ENCODE results near the gene HSPB1. TPM values are rescaled to one million over a fixed set of nuclear protein-coding genes. Genes with fewer than 3 reads are reported as not detected.

The HSPB1 gene
- total and polyA plus RNA-seq, 2 of the 13 experiments (the other 11 are each of a cell fraction or from before 2014, with no cell fraction given): 21.0 to 38.6 TPM

DNA sequence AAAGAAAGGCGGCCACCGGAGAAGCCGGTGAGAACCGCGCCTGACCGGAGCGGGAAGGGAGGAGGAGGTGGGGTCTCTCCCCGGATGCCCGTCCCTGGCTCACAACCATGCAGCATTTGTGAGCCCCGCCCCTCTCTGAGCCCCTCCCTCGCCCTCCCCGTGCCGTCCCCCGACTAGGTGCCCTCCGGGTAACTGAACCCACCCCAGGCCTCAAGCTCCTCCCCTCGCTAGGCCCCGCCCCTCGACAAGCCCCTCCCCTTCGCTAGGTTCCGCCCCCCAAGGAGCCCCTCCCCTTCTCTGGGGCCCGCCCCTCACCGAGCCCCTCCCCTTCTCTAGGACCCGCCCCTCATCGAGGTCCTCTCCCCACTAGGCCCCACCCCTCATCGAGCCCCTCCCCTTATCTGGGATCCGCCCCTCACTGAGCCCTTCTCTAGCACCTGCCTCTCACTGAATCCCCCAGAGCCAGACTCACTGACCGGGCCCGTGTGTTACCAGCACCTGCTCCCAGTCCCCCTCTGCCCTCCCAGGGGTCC, 42.2 kb upstream of the HSPB1 start:
- no peaks in the 10 kb centered on the region for H3K9me3 ChIP-seq (ENCODE audit: low read length)
- DNase-seq (ENCODE audit: low spot score): peak; percentile 74
- peak overlapping the region; percentile 94 for H3K4me2 ChIP-seq (ENCODE audit: low read depth, low read length)
- no peaks in the 10 kb centered on the region for H3K79me2 ChIP-seq (ENCODE audit: insufficient read depth, low read length)
- in situ Hi-C loops (cut with HindIII; ENCODE audit: extremely low pct_ligation_motif_present, low pct_unique_long_range_greater_than_20kb) (loop anchor here (5.0 kb wide), 2 partner anchors 33 to 83 kb away; no protein-coding TSS in a partner anchor), intact Hi-C loops (cut with micrococcal nuclease; ENCODE audit: unreplicated experiment) (no loop called here)
- TF ChIP-seq GABPB1 (CRISPR knock-in tag; IDR thresholded peaks at IDR 0.05): peak; percentile 23; the same call in 1 of the 2 replicates
- TF ChIP-seq GFI1 (CRISPR knock-in tag; IDR thresholded peaks at IDR 0.05; ENCODE audit: borderline replicate concordance): 0 out of 2 replicates have a peak, but pooled peaks have one; percentile 20
- TF ChIP-seq POLR2G (IDR thresholded peaks at IDR 0.05; ENCODE audit: low read depth, low read length): peak; percentile 32; the same call in 1 of the 2 replicates
- TF ChIP-seq LCORL (IDR thresholded peaks at IDR 0.05): no peak
- no peak for TF ChIP-seq LCORL (CRISPR knock-in tag; IDR thresholded peaks at IDR 0.05)
- TF ChIP-seq, protein P1, sequence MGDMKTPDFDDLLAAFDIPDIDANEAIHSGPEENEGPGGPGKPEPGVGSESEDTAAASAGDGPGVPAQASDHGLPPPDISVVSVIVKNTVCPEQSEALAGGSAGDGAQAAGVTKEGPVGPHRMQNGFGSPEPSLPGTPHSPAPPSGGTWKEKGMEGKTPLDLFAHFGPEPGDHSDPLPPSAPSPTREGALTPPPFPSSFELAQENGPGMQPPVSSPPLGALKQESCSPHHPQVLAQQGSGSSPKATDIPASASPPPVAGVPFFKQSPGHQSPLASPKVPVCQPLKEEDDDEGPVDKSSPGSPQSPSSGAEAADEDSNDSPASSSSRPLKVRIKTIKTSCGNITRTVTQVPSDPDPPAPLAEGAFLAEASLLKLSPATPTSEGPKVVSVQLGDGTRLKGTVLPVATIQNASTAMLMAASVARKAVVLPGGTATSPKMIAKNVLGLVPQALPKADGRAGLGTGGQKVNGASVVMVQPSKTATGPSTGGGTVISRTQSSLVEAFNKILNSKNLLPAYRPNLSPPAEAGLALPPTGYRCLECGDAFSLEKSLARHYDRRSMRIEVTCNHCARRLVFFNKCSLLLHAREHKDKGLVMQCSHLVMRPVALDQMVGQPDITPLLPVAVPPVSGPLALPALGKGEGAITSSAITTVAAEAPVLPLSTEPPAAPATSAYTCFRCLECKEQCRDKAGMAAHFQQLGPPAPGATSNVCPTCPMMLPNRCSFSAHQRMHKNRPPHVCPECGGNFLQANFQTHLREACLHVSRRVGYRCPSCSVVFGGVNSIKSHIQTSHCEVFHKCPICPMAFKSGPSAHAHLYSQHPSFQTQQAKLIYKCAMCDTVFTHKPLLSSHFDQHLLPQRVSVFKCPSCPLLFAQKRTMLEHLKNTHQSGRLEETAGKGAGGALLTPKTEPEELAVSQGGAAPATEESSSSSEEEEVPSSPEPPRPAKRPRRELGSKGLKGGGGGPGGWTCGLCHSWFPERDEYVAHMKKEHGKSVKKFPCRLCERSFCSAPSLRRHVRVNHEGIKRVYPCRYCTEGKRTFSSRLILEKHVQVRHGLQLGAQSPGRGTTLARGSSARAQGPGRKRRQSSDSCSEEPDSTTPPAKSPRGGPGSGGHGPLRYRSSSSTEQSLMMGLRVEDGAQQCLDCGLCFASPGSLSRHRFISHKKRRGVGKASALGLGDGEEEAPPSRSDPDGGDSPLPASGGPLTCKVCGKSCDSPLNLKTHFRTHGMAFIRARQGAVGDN (CRISPR knock-in tag; IDR thresholded peaks at IDR 0.05): peak; percentile 36; the same call in 1 of the 2 replicates
- TF ChIP-seq, protein P2, sequence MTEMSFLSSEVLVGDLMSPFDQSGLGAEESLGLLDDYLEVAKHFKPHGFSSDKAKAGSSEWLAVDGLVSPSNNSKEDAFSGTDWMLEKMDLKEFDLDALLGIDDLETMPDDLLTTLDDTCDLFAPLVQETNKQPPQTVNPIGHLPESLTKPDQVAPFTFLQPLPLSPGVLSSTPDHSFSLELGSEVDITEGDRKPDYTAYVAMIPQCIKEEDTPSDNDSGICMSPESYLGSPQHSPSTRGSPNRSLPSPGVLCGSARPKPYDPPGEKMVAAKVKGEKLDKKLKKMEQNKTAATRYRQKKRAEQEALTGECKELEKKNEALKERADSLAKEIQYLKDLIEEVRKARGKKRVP (CRISPR knock-in tag; IDR thresholded peaks at IDR 0.05): no peak
- 0 out of 2 replicates have a peak, but pooled peaks have one; percentile 27 for TF ChIP-seq POLR2AphosphoS5 (IDR thresholded peaks at IDR 0.05; ENCODE audit: low read depth, low read length)
- peak in 1 of 2 experiments; percentile 61; a peak in 1 of 4 replicates for TF ChIP-seq POLR2A (IDR thresholded peaks at IDR 0.05; ENCODE audit: insufficient read depth in 1 of 2, low read depth in 2 of 2, low read length in 2 of 2)
- TF ChIP-seq, protein P3, sequence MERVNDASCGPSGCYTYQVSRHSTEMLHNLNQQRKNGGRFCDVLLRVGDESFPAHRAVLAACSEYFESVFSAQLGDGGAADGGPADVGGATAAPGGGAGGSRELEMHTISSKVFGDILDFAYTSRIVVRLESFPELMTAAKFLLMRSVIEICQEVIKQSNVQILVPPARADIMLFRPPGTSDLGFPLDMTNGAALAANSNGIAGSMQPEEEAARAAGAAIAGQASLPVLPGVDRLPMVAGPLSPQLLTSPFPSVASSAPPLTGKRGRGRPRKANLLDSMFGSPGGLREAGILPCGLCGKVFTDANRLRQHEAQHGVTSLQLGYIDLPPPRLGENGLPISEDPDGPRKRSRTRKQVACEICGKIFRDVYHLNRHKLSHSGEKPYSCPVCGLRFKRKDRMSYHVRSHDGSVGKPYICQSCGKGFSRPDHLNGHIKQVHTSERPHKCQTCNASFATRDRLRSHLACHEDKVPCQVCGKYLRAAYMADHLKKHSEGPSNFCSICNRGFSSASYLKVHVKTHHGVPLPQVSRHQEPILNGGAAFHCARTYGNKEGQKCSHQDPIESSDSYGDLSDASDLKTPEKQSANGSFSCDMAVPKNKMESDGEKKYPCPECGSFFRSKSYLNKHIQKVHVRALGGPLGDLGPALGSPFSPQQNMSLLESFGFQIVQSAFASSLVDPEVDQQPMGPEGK (CRISPR knock-in tag; IDR thresholded peaks at IDR 0.05): peak; percentile 83
- TF ChIP-seq HDAC2 (CRISPR knock-in tag; IDR thresholded peaks at IDR 0.05): no peak
- 0 out of 2 replicates have a peak, but pooled peaks have one; percentile 4 for TF ChIP-seq MEIS2 (CRISPR knock-in tag; IDR thresholded peaks at IDR 0.05)
- 0 out of 2 replicates have a peak, but pooled peaks have one; percentile 14 for TF ChIP-seq SP5 (CRISPR knock-in tag; IDR thresholded peaks at IDR 0.05; ENCODE audit: borderline replicate concordance, low read depth)
- TF ChIP-seq SP1 (IDR thresholded peaks at IDR 0.05): no peak
- peak; percentile 50 for TF ChIP-seq SP1 (CRISPR knock-in tag; IDR thresholded peaks at IDR 0.05)
- H3K4me3 ChIP-seq (replicated peaks in 1 of 3; ENCODE audit: insufficient read depth in 1 of 3, low read depth in 2 of 3, low read length in 3 of 3): peak overlapping the region; percentile 26 to 78 (median 66); a peak in 4 of 6 replicates
- H3K4me1 ChIP-seq (ENCODE audit: insufficient read depth, low read length): peaks cover 44% of the 10 kb centered on the region
- H3K36me3 ChIP-seq (replicated peaks in 1 of 2; ENCODE audit: control insufficient read depth in 1 of 2, insufficient read depth in 2 of 2, low read length in 2 of 2): no peaks in the 10 kb centered on the region
- WGBS (ENCODE audit: low lambda C conversion rate): 1% methylated on average over 21 of the region's 28 CpGs
- H2AFZ ChIP-seq (ENCODE audit: low read length): no peak overlapping the region
- ATAC-seq: peak; percentile 73
- no peak overlapping the region for H3K9ac ChIP-seq (ENCODE audit: insufficient read depth, low read depth, low read length)
- ChIA-PET CTCF (ENCODE audit: low intra/inter-chr PET ratio, low total read pairs) (interaction anchor here (1.4 to 5.3 kb wide), 2 partner anchors 54 to 82 kb away, joined by 3 to 63 read pairs; no protein-coding TSS in a partner anchor), POLR2A (interaction anchor here (0.6 to 1.4 kb wide), 15 partner anchors 9 to 1732 kb away, joined by 3 to 11 read pairs (median 4); no protein-coding TSS in a partner anchor)
- no peaks in the 10 kb centered on the region; a peak in 1 of 5 replicates for H3K27me3 ChIP-seq (ENCODE audit: control insufficient read depth in 1 of 2, insufficient read depth in 2 of 2, low read length in 2 of 2)
- BruUV-seq (replicated peaks): no TSS peak
- H4K20me1 ChIP-seq (ENCODE audit: insufficient read depth, low read length): no peaks in the 10 kb centered on the region
- no peak for FAIRE-seq
- no peak overlapping the region for H3K27ac ChIP-seq (ENCODE audit: extremely low read length, insufficient read depth, low read length)

Measured in HepG2 (cell line).